ENCODE data around the gene SAYSD1.

Gene SAYSD1

DNA sequence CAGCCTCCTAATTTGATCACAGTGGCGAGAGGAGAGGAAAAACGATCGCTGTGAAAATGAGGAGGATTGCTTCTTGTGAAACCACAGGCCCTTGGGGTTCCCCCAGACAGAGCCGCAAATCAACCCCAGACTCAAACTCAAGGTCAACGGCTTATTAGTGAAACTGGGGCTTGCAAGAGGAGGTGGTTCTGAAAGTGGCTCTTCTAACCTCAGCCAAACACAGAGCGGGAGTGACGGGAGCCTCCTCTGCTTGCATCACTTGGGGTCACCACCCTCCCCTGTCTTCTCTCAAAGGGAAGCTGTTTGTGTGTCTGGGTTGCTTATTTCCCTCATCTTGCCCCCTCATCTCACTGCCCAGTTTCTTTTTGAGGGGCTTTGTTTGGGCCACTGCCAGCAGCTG, 28.7 kb downstream of the SAYSD1 start:
- H3K27ac ChIP-seq: no peak overlapping the region
- TF ChIP-seq, protein P1, sequence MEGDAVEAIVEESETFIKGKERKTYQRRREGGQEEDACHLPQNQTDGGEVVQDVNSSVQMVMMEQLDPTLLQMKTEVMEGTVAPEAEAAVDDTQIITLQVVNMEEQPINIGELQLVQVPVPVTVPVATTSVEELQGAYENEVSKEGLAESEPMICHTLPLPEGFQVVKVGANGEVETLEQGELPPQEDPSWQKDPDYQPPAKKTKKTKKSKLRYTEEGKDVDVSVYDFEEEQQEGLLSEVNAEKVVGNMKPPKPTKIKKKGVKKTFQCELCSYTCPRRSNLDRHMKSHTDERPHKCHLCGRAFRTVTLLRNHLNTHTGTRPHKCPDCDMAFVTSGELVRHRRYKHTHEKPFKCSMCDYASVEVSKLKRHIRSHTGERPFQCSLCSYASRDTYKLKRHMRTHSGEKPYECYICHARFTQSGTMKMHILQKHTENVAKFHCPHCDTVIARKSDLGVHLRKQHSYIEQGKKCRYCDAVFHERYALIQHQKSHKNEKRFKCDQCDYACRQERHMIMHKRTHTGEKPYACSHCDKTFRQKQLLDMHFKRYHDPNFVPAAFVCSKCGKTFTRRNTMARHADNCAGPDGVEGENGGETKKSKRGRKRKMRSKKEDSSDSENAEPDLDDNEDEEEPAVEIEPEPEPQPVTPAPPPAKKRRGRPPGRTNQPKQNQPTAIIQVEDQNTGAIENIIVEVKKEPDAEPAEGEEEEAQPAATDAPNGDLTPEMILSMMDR (conservative IDR thresholded peaks at IDR 0.05): no peak

DNA sequence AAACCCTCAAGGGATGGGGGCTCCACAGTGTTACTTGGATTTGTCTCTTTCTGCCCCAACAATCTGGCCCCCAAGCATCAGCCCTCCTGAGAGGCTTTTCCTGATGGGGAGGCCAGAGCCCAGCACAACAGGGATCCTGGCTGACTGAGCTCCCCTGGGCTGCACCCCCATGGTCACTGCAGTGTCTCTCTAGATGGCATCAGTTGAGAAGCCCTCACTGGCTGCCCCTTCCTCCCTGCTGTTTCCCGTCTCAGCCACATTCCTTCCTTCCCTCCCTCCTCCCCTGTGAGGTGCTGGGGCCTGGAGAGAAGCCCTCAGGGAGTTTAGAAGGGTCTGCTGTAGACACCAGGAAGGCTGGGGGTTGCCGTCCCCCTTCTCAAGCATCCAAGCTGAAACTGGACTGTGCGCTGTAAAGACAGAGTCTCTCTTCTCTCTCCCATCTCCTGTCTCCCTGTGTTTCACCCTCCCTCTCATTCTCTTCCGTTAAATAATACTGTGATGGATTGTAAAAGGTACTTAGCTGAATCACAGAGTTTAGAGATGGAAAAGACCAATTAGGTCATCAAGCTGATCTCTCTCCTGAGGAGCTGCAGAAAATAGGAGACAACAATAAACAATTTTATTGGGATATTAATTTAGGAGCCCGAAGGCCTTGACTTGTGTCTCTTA, 29.7 kb downstream of the SAYSD1 start:
- no peak overlapping the region for H3K27ac ChIP-seq
- TF ChIP-seq, protein P1 (conservative IDR thresholded peaks at IDR 0.05): no peak

DNA sequence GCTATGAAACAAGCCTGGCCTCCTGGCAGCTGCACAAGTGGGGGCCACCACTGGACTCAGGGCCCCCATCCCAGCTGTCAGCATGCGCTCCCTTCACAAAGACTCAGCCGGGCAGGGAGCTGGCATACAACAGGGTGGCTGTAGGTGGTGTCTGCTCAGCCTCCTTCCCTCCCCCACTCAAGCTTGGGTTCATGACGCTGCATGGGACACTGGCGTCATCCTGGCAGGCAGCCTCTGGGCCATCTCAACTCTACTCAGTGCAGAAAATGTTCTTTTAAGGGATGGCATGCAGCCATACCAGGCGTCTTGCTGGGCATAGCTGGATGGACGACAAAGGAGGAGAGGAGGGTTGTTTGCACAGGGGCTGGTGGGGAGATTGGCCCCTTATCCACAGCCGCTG, 30.5 kb downstream of the SAYSD1 start:
- TF ChIP-seq, protein P1 (conservative IDR thresholded peaks at IDR 0.05): no peak
- H3K27ac ChIP-seq: no peak overlapping the region

DNA sequence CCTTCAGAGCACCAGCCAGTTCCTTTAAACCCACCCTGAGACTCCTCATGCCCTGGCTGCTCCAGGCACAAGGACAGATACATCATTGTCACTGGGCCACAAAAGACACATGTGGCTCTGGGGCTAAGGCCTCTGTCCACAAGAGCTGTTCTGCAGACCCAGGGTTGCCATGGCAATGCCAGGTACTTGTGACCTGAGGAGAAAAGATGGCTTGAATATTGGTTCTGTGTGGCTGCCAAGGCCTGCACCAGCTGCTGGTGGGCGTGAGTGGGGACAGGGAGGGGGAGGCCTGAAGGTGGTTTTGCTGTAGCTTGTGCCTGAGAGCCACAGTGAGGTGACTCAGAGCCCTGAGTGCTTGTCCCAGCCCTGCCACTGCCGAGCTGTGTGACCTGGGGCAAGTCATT, 31.8 kb downstream of the SAYSD1 start:
- TF ChIP-seq, protein P1 (conservative IDR thresholded peaks at IDR 0.05): no peak
- H3K27ac ChIP-seq: no peak overlapping the region

DNA sequence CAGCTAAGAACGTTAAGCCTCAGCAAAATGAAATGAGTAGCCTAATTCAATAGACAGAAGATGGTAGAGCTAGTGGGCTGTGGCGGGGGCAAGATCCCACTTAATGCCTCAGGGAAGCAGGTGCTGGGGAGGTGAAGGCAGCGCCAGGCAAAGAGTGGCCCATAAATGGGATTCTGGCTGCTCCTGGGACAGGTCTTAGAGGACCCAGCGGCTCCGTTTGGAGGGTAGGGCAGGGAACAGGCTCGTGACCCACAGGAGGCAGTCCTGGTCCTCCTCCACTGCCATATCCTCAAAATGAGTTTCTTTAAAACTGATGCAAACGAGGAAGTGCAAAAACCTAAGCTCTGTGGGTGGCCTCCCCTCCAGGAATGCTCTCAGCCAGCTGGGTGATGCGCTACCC, 32.7 kb downstream of the SAYSD1 start:
- TF ChIP-seq, protein P1 (conservative IDR thresholded peaks at IDR 0.05): no peak
- no peak overlapping the region for H3K27ac ChIP-seq

DNA sequence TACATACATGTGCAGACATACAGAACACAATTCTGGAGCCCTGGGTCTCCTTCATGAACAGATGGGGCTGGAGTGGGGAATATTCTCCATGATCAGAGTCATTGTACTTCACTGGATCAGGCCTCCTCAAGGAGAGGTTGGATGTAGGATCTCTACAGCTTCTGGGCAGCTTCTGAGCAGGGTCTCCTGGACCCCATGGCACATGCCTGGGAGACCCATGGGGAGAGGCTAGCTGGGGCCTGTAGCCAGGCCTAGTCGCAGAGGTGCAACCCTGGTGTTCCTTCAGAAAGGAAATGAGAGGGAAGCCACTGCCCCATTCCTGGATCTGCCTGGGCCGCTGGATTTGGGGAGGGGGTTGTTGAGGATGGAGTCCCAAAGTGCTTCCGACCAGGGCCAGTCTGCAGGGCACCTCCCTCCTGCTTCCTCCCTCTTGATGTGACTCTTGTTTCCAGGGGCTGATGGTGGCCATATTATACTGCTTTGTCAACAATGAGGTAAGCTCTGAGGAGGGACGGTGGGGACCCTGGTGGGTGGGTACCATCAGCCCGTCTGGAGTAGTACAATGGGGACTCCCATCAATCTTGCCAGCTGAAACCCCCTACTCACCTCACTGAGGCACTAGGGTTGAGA, 34.6 kb downstream of the SAYSD1 start:
- TF ChIP-seq, protein P1 (conservative IDR thresholded peaks at IDR 0.05): no peak
- no peak overlapping the region for H3K27ac ChIP-seq

DNA sequence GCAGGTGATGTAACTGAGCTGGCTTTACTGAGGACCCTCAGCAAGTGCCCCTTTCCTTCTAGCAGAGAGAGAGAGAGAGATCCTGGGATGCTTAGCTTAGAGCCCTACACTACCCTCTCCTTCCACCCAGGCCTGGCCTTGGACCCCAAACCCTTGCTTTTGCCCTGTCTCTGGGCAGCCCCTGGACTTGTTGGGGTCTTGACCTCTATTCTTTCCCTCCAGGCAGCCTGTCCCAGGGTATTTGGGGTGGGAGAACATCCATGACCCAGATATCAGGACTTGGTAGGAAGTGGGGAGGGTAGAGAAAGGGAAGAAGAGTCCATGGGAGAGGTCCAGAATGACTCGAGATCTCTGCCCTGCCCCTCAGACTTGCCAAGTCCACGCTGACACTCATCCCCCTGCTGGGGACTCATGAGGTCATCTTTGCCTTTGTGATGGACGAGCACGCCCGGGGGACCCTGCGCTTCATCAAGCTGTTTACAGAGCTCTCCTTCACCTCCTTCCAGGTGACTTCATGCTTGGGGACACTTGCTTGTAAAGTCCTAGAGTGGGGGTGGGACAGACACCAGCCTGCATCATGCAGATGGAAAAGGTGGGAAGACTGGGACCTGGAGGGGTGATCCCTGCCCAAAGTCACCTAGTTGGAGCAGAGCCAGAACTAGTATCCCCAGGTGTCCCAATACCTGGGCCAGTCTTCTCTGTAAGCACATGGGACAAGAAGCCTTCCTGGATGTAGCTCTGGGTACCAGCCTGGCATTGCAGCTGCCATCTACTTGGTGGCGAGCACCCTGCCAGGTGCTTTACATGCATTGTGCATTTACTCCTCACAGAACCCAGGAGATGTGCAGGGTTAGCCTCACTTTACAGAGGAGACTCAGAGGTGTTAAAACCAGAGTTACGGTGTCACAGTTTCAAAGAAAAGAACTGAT, 35.5 kb downstream of the SAYSD1 start:
- TF ChIP-seq, protein P1 (conservative IDR thresholded peaks at IDR 0.05): no peak
- H3K27ac ChIP-seq: no peak overlapping the region

Measured in VCaP (cell line).